ENCODE data around the gene KMT2A.

KMT2A gene

GRCh38 chr11:118514103-118514502, 77.8 kb downstream of the KMT2A start:
- Histone ChIP-seq H3K27me3 (ENCODE audit: control insufficient read depth, insufficient read depth, low read length) (no peaks in the 10 kb centered on the region), H3K36me3 (ENCODE audit: control insufficient read depth, insufficient read depth, low read length) (no peaks in the 10 kb centered on the region), H3K4me3 (ENCODE audit: low read depth, low read length) (no peak overlapping the region)

GRCh38 chr11:118519549-118519948, 83.3 kb downstream of the KMT2A start:
- Histone ChIP-seq H3K36me3 (ENCODE audit: control insufficient read depth, insufficient read depth, low read length) (no peaks in the 10 kb centered on the region), H3K9me3 (ENCODE audit: control insufficient read depth, low read length) (no peaks in the 10 kb centered on the region), H3K9ac (no peak overlapping the region), H3K4me2 (ENCODE audit: low read length) (no peak overlapping the region), H3K79me2 (no peaks in the 10 kb centered on the region), H3K27ac (no peak overlapping the region), H2AFZ (no peak overlapping the region), H3K27me3 (ENCODE audit: control insufficient read depth, insufficient read depth, low read length) (no peaks in the 10 kb centered on the region), H3K4me1 (no peaks in the 10 kb centered on the region), H3K4me3 (ENCODE audit: low read depth, low read length) (no peak overlapping the region)
- no peak for TF ChIP-seq CTCF (IDR thresholded peaks at IDR 0.05)

More at GRCh38 chr11:118514103-118514502, 77.8 kb downstream of the KMT2A start:
- no peaks in the 10 kb centered on the region for H3K9me3 ChIP-seq (ENCODE audit: control insufficient read depth, low read length)
- no peak overlapping the region for H3K4me2 ChIP-seq (ENCODE audit: low read length)
- no peak for TF ChIP-seq CTCF (IDR thresholded peaks at IDR 0.05)
- no peak overlapping the region for H3K9ac ChIP-seq
- no peak overlapping the region for H2AFZ ChIP-seq
- no peaks in the 10 kb centered on the region for H3K4me1 ChIP-seq
- no peaks in the 10 kb centered on the region for H3K79me2 ChIP-seq
- H3K27ac ChIP-seq, result no peak overlapping the region

GRCh38 chr11:118521892-118522311, 85.6 kb downstream of the KMT2A start:
- H3K27ac ChIP-seq, result no peak overlapping the region
- no peaks in the 10 kb centered on the region for H3K36me3 ChIP-seq (ENCODE audit: control insufficient read depth, insufficient read depth, low read length)
- no peak overlapping the region for H2AFZ ChIP-seq
- no peaks in the 10 kb centered on the region for H3K27me3 ChIP-seq (ENCODE audit: control insufficient read depth, insufficient read depth, low read length)
- no peak for TF ChIP-seq CTCF (IDR thresholded peaks at IDR 0.05)
- H3K4me3 ChIP-seq (ENCODE audit: low read depth, low read length), result no peak overlapping the region
- no peaks in the 10 kb centered on the region for H3K79me2 ChIP-seq
- no peaks in the 10 kb centered on the region for H3K4me1 ChIP-seq
- no peak overlapping the region for H3K4me2 ChIP-seq (ENCODE audit: low read length)
- H3K9me3 ChIP-seq (ENCODE audit: control insufficient read depth, low read length), result no peaks in the 10 kb centered on the region
- H3K9ac ChIP-seq, result no peak overlapping the region

GRCh38 chr11:118522571-118523072, 86.3 kb downstream of the KMT2A start:
- no peaks in the 10 kb centered on the region for H3K27me3 ChIP-seq (ENCODE audit: control insufficient read depth, insufficient read depth, low read length)
- H3K4me2 ChIP-seq (ENCODE audit: low read length), result no peak overlapping the region
- H3K9ac ChIP-seq, result no peak overlapping the region
- TF ChIP-seq CTCF (IDR thresholded peaks at IDR 0.05), result peak; percentile 6
- no peak overlapping the region for H3K27ac ChIP-seq
- H3K4me3 ChIP-seq (ENCODE audit: low read depth, low read length), result no peak overlapping the region
- H3K4me1 ChIP-seq, result peaks cover 2% of the 10 kb centered on the region
- no peaks in the 10 kb centered on the region for H3K79me2 ChIP-seq
- no peaks in the 10 kb centered on the region for H3K9me3 ChIP-seq (ENCODE audit: control insufficient read depth, low read length)
- no peak overlapping the region for H2AFZ ChIP-seq
- H3K36me3 ChIP-seq (ENCODE audit: control insufficient read depth, insufficient read depth, low read length), result no peaks in the 10 kb centered on the region

GRCh38 chr11:118524356-118524755, 88.1 kb downstream of the KMT2A start:
- H3K4me1 ChIP-seq, result peaks cover 4% of the 10 kb centered on the region
- H3K4me3 ChIP-seq (ENCODE audit: low read depth, low read length), result no peak overlapping the region
- no peak overlapping the region for H2AFZ ChIP-seq
- H3K9ac ChIP-seq, result no peak overlapping the region
- H3K27me3 ChIP-seq (ENCODE audit: control insufficient read depth, insufficient read depth, low read length), result no peaks in the 10 kb centered on the region
- no peak for TF ChIP-seq CTCF (IDR thresholded peaks at IDR 0.05)
- no peak overlapping the region for H3K27ac ChIP-seq
- no peaks in the 10 kb centered on the region for H3K79me2 ChIP-seq
- H3K9me3 ChIP-seq (ENCODE audit: control insufficient read depth, low read length), result no peaks in the 10 kb centered on the region
- no peak overlapping the region for H3K4me2 ChIP-seq (ENCODE audit: low read length)
- no peaks in the 10 kb centered on the region for H3K36me3 ChIP-seq (ENCODE audit: control insufficient read depth, insufficient read depth, low read length)

Measured in parathyroid adenoma (tissue), 2 donors.